ENCODE results near the gene FBXO28. TPM values are rescaled to one million over a fixed set of nuclear protein-coding genes. Genes with fewer than 3 reads are reported as not detected.

FBXO28 gene
- total and polyA plus RNA-seq, 2 experiments from 2014 or later: 17.1 to 26.6 TPM

- no peak for TF ChIP-seq EZH2phosphoT487 (IDR thresholded peaks at IDR 0.05; ENCODE audit: low read depth, severe bottlenecking, unreplicated experiment)
- TF ChIP-seq CTCF (IDR thresholded peaks at IDR 0.05; ENCODE audit: poor library complexity): peak; percentile 4
- no peak for TF ChIP-seq EZH2 (IDR thresholded peaks at IDR 0.05; ENCODE audit: borderline replicate concordance)
- H3K9me3 ChIP-seq (ENCODE audit: low read depth): no peaks in the 10 kb centered on the region
- no peaks in the 10 kb centered on the region for H3K36me3 ChIP-seq (replicated peaks; ENCODE audit: insufficient read depth, low read depth)
- H3K27ac ChIP-seq: peak overlapping the region; percentile 98
- H3K27me3 ChIP-seq: no peaks in the 10 kb centered on the region
- no peaks in the 10 kb centered on the region for H4K20me1 ChIP-seq (ENCODE audit: insufficient read depth, poor library complexity, severe bottlenecking)
- peak overlapping the region; percentile 99 for H3K4me3 ChIP-seq
- peak overlapping the region; percentile 73 for H2AFZ ChIP-seq
- peaks cover 52% of the 10 kb centered on the region for H3K79me2 ChIP-seq
- peak; percentile 75 for DNase-seq (ENCODE audit: low spot score)
- WGBS (ENCODE audit: low lambda C conversion rate, missing lambda C conversion rate): under 1% methylated on average over 45 of the region's 53 CpGs
- H3K4me2 ChIP-seq: peak overlapping the region; percentile 86
- H3K4me1 ChIP-seq (ENCODE audit: insufficient read depth): no peaks in the 10 kb centered on the region
- no peaks in the 10 kb centered on the region for H3K9me2 ChIP-seq (replicated peaks; ENCODE audit: insufficient read depth)
Measured at GRCh38 chr1:224183591-224184312, 69.8 kb downstream of the FBXO28 start.

GRCh38 chr1:224185208-224185607 is 71.3 kb downstream of the FBXO28 start:
- H3K4me3 ChIP-seq: no peak overlapping the region
- H3K79me2 ChIP-seq: peaks cover 66% of the 10 kb centered on the region
- H3K9me2 ChIP-seq (replicated peaks; ENCODE audit: insufficient read depth): no peaks in the 10 kb centered on the region
- TF ChIP-seq CTCF (IDR thresholded peaks at IDR 0.05; ENCODE audit: poor library complexity) (no peak), EZH2phosphoT487 (IDR thresholded peaks at IDR 0.05; ENCODE audit: low read depth, severe bottlenecking, unreplicated experiment) (no peak), EZH2 (IDR thresholded peaks at IDR 0.05; ENCODE audit: borderline replicate concordance) (no peak)
- no peaks in the 10 kb centered on the region for H3K4me1 ChIP-seq (ENCODE audit: insufficient read depth)
- WGBS (ENCODE audit: low lambda C conversion rate, missing lambda C conversion rate): 96% methylated on average over 8 of the region's 8 CpGs
- H3K9me3 ChIP-seq (ENCODE audit: low read depth): no peaks in the 10 kb centered on the region
- no peaks in the 10 kb centered on the region for H3K36me3 ChIP-seq (replicated peaks; ENCODE audit: insufficient read depth, low read depth)
- H2AFZ ChIP-seq: no peak overlapping the region
- DNase-seq (ENCODE audit: low spot score): no peak
- H3K27me3 ChIP-seq: no peaks in the 10 kb centered on the region
- H3K27ac ChIP-seq: no peak overlapping the region
- H3K4me2 ChIP-seq: peak overlapping the region; percentile 86
- no peaks in the 10 kb centered on the region for H4K20me1 ChIP-seq (ENCODE audit: insufficient read depth, poor library complexity, severe bottlenecking)

- Histone ChIP-seq H3K9me2 (replicated peaks; ENCODE audit: insufficient read depth) (no peaks in the 10 kb centered on the region), H4K20me1 (ENCODE audit: insufficient read depth, poor library complexity, severe bottlenecking) (no peaks in the 10 kb centered on the region), H3K4me3 (no peak overlapping the region), H3K27me3 (no peaks in the 10 kb centered on the region), H3K27ac (no peak overlapping the region), H3K9me3 (ENCODE audit: low read depth) (no peaks in the 10 kb centered on the region), H3K4me1 (ENCODE audit: insufficient read depth) (no peaks in the 10 kb centered on the region), H2AFZ (no peak overlapping the region), H3K79me2 (peaks cover 83% of the 10 kb centered on the region), H3K4me2 (no peak overlapping the region), H3K36me3 (replicated peaks; ENCODE audit: insufficient read depth, low read depth) (no peaks in the 10 kb centered on the region)
- 98% methylated on average over 2 of the region's 2 CpGs for WGBS (ENCODE audit: low lambda C conversion rate, missing lambda C conversion rate)
- no peak for TF ChIP-seq EZH2phosphoT487 (IDR thresholded peaks at IDR 0.05; ENCODE audit: low read depth, severe bottlenecking, unreplicated experiment)
- TF ChIP-seq EZH2 (IDR thresholded peaks at IDR 0.05; ENCODE audit: borderline replicate concordance): no peak
- TF ChIP-seq CTCF (IDR thresholded peaks at IDR 0.05; ENCODE audit: poor library complexity): no peak
- DNase-seq (ENCODE audit: low spot score): no peak
Measured at GRCh38 chr1:224188286-224188685, 74.4 kb downstream of the FBXO28 start.

Measured in hepatocyte (in vitro differentiated cells).